ENCODE measurements around the gene TMEM88. TPM values are rescaled to one million over a fixed set of nuclear protein-coding genes. Genes with fewer than 3 reads are reported as not detected.
A peak's percentile ranks its signal among the peaks of the same experiment; 100 is the strongest.

The TMEM88 gene
- total and polyA plus RNA-seq, 2 of the 4 experiments (the other 2 are of a cell fraction), result 2.1 TPM; not detected in 1

- no peak within 1 kb of the TSS for H2BK20ac ChIP-seq (ENCODE audit: low read depth, low read length)
- peaks cover 11% of the 10 kb centered on the region for H4K20me1 ChIP-seq (ENCODE audit: insufficient read depth, low read length)
- no peaks in the 10 kb centered on the region for H3K36me3 ChIP-seq (ENCODE audit: control insufficient read depth, insufficient read depth, low read length)
- H2BK120ac ChIP-seq (ENCODE audit: low read depth, low read length), result no peak within 1 kb of the TSS
- peak within 1 kb of the TSS; percentile 53 for H3K9ac ChIP-seq (ENCODE audit: low read depth, low read length)
- H2AK5ac ChIP-seq (ENCODE audit: low read depth, low read length), result peak within 1 kb of the TSS; percentile 81
- H3K27ac ChIP-seq (ENCODE audit: insufficient read depth, low read length), result peak within 1 kb of the TSS; percentile 73
- H3K4me1 ChIP-seq (ENCODE audit: control insufficient read depth, insufficient read depth, low read length), result peaks cover 9% of the 10 kb centered on the region
- TF ChIP-seq MAZ (IDR thresholded peaks at IDR 0.05; ENCODE audit: borderline replicate concordance, low read depth, low read length) (peak; percentile 20), RCOR1 (IDR thresholded peaks at IDR 0.05; ENCODE audit: insufficient replicate concordance, low read length) (no peak), USF2 (IDR thresholded peaks at IDR 0.05; ENCODE audit: low read depth, low read length) (peak; percentile 50)
- H3K18ac ChIP-seq (ENCODE audit: low read depth, low read length), result no peak within 1 kb of the TSS
- H3K23ac ChIP-seq (ENCODE audit: low read depth, low read length), result peak within 1 kb of the TSS; percentile 23; the same call in 1 of the 2 replicates
- WGBS, 2 experiments (ENCODE audit: extremely low coverage in 2 of 2, insufficient read length in 1 of 2), result 0% methylated on average over 1 of the region's 49 CpGs; no CpG with 5 or more reads in 1 of the 2 experiments
- H3K9me3 ChIP-seq (ENCODE audit: control insufficient read depth, insufficient read depth, low read length), result no peaks in the 10 kb centered on the region
- POLR2A ChIA-PET (ENCODE audit: unreplicated experiment), result no interaction called here
- H4K91ac ChIP-seq (ENCODE audit: insufficient read depth, low read depth, low read length), result peak within 1 kb of the TSS; percentile 62; the same call in 1 of the 2 replicates
- peak within 1 kb of the TSS; percentile 98 for H2AFZ ChIP-seq (replicated peaks; ENCODE audit: low read length, poor library complexity)
- peak within 1 kb of the TSS; percentile 81 for H2BK5ac ChIP-seq (ENCODE audit: low read depth, low read length, poor library complexity, severe bottlenecking)
- H4K8ac ChIP-seq (ENCODE audit: low read depth in 2 of 2, low read length in 2 of 2), result peak within 1 kb of the TSS; percentile 33 to 77; a peak in 2 of 4 replicates
- H3K4ac ChIP-seq (ENCODE audit: low read depth, low read length), result peak within 1 kb of the TSS; percentile 64; the same call in 1 of the 2 replicates
- intact Hi-C loops (cut with micrococcal nuclease), result no loop called here
- ATAC-seq (ENCODE audit: low read depth), result peak; percentile 71
- peaks cover 0 to 29% of the 10 kb centered on the region in 2 experiments; a peak in 2 of 4 replicates for H3K79me1 ChIP-seq (ENCODE audit: low read depth in 1 of 2, low read length in 2 of 2)
- no peak within 1 kb of the TSS; the same call in none of the 2 replicates for H3K14ac ChIP-seq (replicated peaks; ENCODE audit: low read depth, low read length)
- H2BK15ac ChIP-seq (ENCODE audit: low read depth, low read length), result no peak within 1 kb of the TSS
- peaks cover 4% of the 10 kb centered on the region; the same call in 1 of the 2 replicates for H3K9me1 ChIP-seq (ENCODE audit: insufficient read depth, low read length)
- H3K56ac ChIP-seq (ENCODE audit: extremely low read depth, insufficient read depth, low read length), result 0 out of 2 replicates have a peak within 1 kb of the TSS, but pooled peaks have one; percentile 13
- H3K27me3 ChIP-seq (ENCODE audit: control insufficient read depth, insufficient read depth, low read length), result peaks cover 6% of the 10 kb centered on the region
- dilution Hi-C loops (cut with HindIII; ENCODE audit: low sequenced_read_pairs, unreplicated experiment), result no loop called here
- in situ Hi-C loops (cut with MboI; ENCODE audit: low sequenced_read_pairs), result no loop called here
- H3K4me3 ChIP-seq (ENCODE audit: insufficient read depth, low read depth, low read length), result peak within 1 kb of the TSS; percentile 58
- H3K4me2 ChIP-seq (ENCODE audit: low read depth, low read length), result peak within 1 kb of the TSS; percentile 91
- no peak within 1 kb of the TSS; the same call in 1 of the 2 replicates for H4K5ac ChIP-seq (ENCODE audit: low read depth, low read length)
- DNase-seq, result peak; percentile 85
- CTCF ChIA-PET, result interaction anchor here (0.7 to 1.6 kb wide), 3 partner anchors 9 to 26 kb away, joined by 3 read pairs; partner anchors contain the start of gene NAA38
- no TSS peak for BruUV-seq (replicated peaks)
- H2AK9ac ChIP-seq (replicated peaks; ENCODE audit: low read depth, low read length, poor library complexity), result peak within 1 kb of the TSS; percentile 91
Observed at GRCh38 chr17:7833795-7834541, 20.9 kb upstream of the TMEM88 start, which contains the start of gene KDM6B. KDM6B (plus strand) TSS chr17:7834217; CDS start chr17:7845555, 11,338 bp downstream.

Measured in IMR-90 (cell line).